GM12878 (cell line): Measurements from ENCODE around the gene CHRM2. TPM values are rescaled to one million over a fixed set of nuclear protein-coding genes. Genes with fewer than 3 reads are reported as not detected.

Source experiments
- ATAC-seq: fragments of 200-7000 bp; cut with Tn5 transposase; 3 replicates; pipeline ENCODE4 v1.9.1; 2020; ENCODE audit warnings: mild to moderate bottlenecking, moderate library complexity
- BruUV-seq: library from RNA; stranded (reverse); fragments of 400-500 nt; replicated peaks from 2 replicates; lab custom pipeline; 2021; lab: Mats Ljungman, UMichigan
- CTCF ChIA-PET: fragments of 300-600 bp; sonication (Branson Sonifier 250); formaldehyde crosslinking; extraction: SDS; loops from one replicate; lab custom pipeline; 2021; ENCODE audit warnings: inconsistent platforms; lab: Yijun Ruan, JAX
- POLR2A ChIA-PET: fragments of 350-600 bp; formaldehyde crosslinking; extraction: SDS; loops from one replicate; lab custom pipeline; 2021; ENCODE audit warnings: inconsistent platforms; lab: Charles Lee
- RAD21 ChIA-PET: fragments of 300-600 bp; sonication (Branson Sonifier 250); formaldehyde crosslinking; loops from one replicate; lab custom pipeline; 2023; ENCODE audit warnings: antibody characterized with exemption; ENCODE audit not compliant: unreplicated experiment; lab: Charles Lee
- SMC1A ChIA-PET: fragments of 300-600 bp; sonication (Branson Sonifier 250); formaldehyde crosslinking; loops from one replicate; lab custom pipeline; 2023; ENCODE audit not compliant: unreplicated experiment, uncharacterized antibody; lab: Charles Lee
- DNase-seq: peaks from one replicate; pipeline ENCODE4 v3.0.0-alpha.2; 2011; ENCODE audit warnings: low read depth, low spot score
- FAIRE-seq: peaks from 3 replicates; lab custom pipeline; 2011; peaks lifted over from hg19 to GRCh38; lab: Jason Lieb, UNC
- H2AFZ ChIP-seq: 2 replicates; pipeline ENCODE4 v1.6.0; 2011; ENCODE audit warnings: low read depth, low read length, control low read depth; ENCODE audit not compliant: control insufficient read depth
- H3K27ac ChIP-seq: 2 replicates; pipeline ENCODE4 v1.5.1; 2011; ENCODE audit warnings: control low read depth; ENCODE audit not compliant: control insufficient read depth, insufficient read depth
- H3K27me3 ChIP-seq, 2 experiments: replicated peaks in 1 of 2; 2 replicates each; pipeline versions ENCODE4 v1.6.0 to v1.6.1; 2011; ENCODE audit warnings: low read length in 1 of 2; ENCODE audit not compliant: control insufficient read depth in 2 of 2, insufficient read depth in 2 of 2
- H3K36me3 ChIP-seq, 2 experiments: 2 replicates each; pipeline ENCODE4 v1.5.1; 2011; ENCODE audit warnings: low read length in 1 of 2; ENCODE audit not compliant: control insufficient read depth in 2 of 2, insufficient read depth in 2 of 2
- H3K4me1 ChIP-seq: 2 replicates; pipeline ENCODE4 v1.6.1; 2011; ENCODE audit warnings: mild to moderate bottlenecking, low read length, moderate library complexity, mixed read lengths; ENCODE audit not compliant: control insufficient read depth, insufficient read depth
- H3K4me2 ChIP-seq: 2 replicates; pipeline ENCODE4 v1.6.0; 2011; ENCODE audit warnings: control low read depth; ENCODE audit not compliant: control insufficient read depth, insufficient read depth
- H3K4me3 ChIP-seq: fragments of 200-600 bp; sonication (generic); 2 replicates; pipeline ENCODE4 v1.5.1; 2016
- H3K79me2 ChIP-seq: 2 replicates; pipeline ENCODE4 v1.6.0; 2011; ENCODE audit warnings: low read length; ENCODE audit not compliant: control insufficient read depth, insufficient read depth
- H3K9ac ChIP-seq: 2 replicates; pipeline ENCODE4 v1.8.0; 2011; ENCODE audit warnings: low read length, control low read depth, mixed read lengths; ENCODE audit not compliant: control insufficient read depth, insufficient read depth
- H3K9me3 ChIP-seq: replicated peaks from 3 replicates; pipeline ENCODE4 v1.5.1; 2011; ENCODE audit warnings: mild to moderate bottlenecking, low read length; ENCODE audit not compliant: control insufficient read depth, insufficient read depth
- H4K20me1 ChIP-seq: 2 replicates; pipeline ENCODE4 v1.6.0; 2011; ENCODE audit not compliant: control insufficient read depth, insufficient read depth
- CBX5 ChIP-seq: sonication (generic); IDR thresholded peaks from 2 replicates; pipeline ENCODE4 v1.6.1; 2016; ENCODE audit warnings: low read depth, moderate library complexity, mild to moderate bottlenecking, inconsistent platforms
- POLR2AphosphoS2 ChIP-seq: IDR thresholded peaks from 2 replicates; pipeline ENCODE4 v1.6.1; 2011; ENCODE audit warnings: low read depth, mild to moderate bottlenecking, low read length, improper control_type of control experiment, moderate library complexity
- RAD21 ChIP-seq: IDR thresholded peaks from 2 replicates; pipeline ENCODE4 v1.6.1; 2011; ENCODE audit warnings: mild to moderate bottlenecking, low read depth, low read length, moderate library complexity; ENCODE audit not compliant: insufficient read depth
- SMC3 ChIP-seq: IDR thresholded peaks from 2 replicates; pipeline ENCODE4 v1.6.1; 2011; ENCODE audit warnings: low read length, improper control_type of control experiment, borderline replicate concordance
- SREBF1 ChIP-seq: IDR thresholded peaks from 2 replicates; pipeline ENCODE4 v1.6.1; 2012; ENCODE audit warnings: mild to moderate bottlenecking, low read length
- WGBS: methylation state at CpG from one replicate; pipeline ENCODE4 v1.1.6; 2016; ENCODE audit warnings: low lambda C conversion rate; ENCODE audit not compliant: insufficient replicate concordance, insufficient coverage; ENCODE audit errors: missing lambda C conversion rate; 5-methylcytosine and 5-hydroxymethylcytosine counted together
- in situ Hi-C: fragments of 300-500 bp; cut with MboI; formaldehyde crosslinking; loops from 9 replicates; pipeline ENCODE4 v1.14.3; 2018; ENCODE audit warnings: mixed read lengths
- intact Hi-C: fragments of 100-400 bp; cut with micrococcal nuclease; formaldehyde crosslinking; loops from one replicate; pipeline ENCODE4 v1.14.2; 2022; ENCODE audit not compliant: unreplicated experiment
- polyA plus RNA-seq, 11 experiments: library from polyadenylated mRNA; depleted of rRNA in 4 of 11; unstranded in 6 of 11; stranded (reverse) in 5 of 11; fragments of >200 nt; fragmentation: Nextera tagmentation in 4 of 11; fragmentation: Illumina TruSeq in 1 of 11; extraction: Ambion mirVana in 4 of 11; extraction: Trizol in 1 of 11; gene quantifications; 1 replicate in 1 of 11; 2 replicates in 10 of 11; pipeline versions ENCODE4 v1.2.1 to v1.2.3, GENCODE V29; 2011 to 2016; ENCODE audit warnings: inconsistent platforms in 2 of 11, missing spikeins in 2 of 11, low read depth in 1 of 11
- total RNA-seq, 4 experiments: library from RNA; depleted of rRNA in 3 of 4; stranded (reverse); fragments of >200 nt in 3 of 4; fragmentation: Illumina TruSeq in 1 of 4; extraction: Trizol in 1 of 4; gene quantifications; 2 replicates each; pipeline versions ENCODE4 v1.2.1 to v1.2.3, GENCODE V29; 2013 to 2021
- TF ChIP-seq, protein P1 (sequence below): fragments of 450-650 bp; IDR thresholded peaks from 2 replicates; pipeline ENCODE4 v1.6.1; 2014; ENCODE audit warnings: mild to moderate bottlenecking
- TF ChIP-seq, protein P2 (sequence below): fragments of 150-350 bp; IDR thresholded peaks from 2 replicates; pipeline ENCODE4 v1.6.1; 2016; ENCODE audit warnings: low read depth, low read length

The CHRM2 gene
- total and polyA plus RNA-seq, 10 of the 15 experiments (the other 5 are each of a cell fraction or from before 2014, with no cell fraction given), result 0.05 TPM; not detected in 9

DNA sequence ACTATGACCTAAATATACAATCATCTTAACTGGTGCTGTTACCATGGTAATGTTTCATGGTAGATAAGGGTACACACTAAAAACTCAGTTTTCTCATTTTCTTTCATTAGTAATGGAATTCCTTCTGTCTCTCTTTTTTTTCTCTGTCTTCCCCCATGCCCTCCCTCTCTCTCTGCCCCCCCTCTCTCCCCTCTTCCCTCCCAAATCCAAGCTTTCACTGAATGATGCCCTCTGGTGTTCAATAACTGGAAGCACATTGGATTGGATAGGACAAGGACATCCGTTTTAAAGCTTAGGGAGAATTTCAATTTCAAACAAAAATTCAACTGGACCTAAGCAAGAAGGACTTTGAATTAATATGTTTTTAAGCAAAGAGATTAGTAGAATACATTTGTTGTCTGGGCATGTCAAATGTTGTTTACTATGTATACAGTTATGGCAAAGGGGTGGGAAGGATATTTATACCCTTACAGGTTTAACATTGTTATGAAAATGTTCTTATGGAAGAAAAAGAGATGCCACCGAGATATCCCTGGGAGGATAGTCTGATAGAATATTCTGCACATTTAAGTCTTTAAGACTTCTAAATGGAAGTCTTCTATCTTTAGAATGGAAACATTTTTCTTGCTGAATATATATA, 6.1 kb downstream of the CHRM2 start (continued):
- TF ChIP-seq SMC3 (0 out of 2 replicates have a peak, but pooled peaks have one; percentile 9), RAD21 (peak; percentile 38; the same call in 1 of the 2 replicates), SREBF1 (no peak), POLR2AphosphoS2 (no peak)
- TF ChIP-seq, protein P1, sequence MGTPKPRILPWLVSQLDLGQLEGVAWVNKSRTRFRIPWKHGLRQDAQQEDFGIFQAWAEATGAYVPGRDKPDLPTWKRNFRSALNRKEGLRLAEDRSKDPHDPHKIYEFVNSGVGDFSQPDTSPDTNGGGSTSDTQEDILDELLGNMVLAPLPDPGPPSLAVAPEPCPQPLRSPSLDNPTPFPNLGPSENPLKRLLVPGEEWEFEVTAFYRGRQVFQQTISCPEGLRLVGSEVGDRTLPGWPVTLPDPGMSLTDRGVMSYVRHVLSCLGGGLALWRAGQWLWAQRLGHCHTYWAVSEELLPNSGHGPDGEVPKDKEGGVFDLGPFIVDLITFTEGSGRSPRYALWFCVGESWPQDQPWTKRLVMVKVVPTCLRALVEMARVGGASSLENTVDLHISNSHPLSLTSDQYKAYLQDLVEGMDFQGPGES, result no peak

DNA sequence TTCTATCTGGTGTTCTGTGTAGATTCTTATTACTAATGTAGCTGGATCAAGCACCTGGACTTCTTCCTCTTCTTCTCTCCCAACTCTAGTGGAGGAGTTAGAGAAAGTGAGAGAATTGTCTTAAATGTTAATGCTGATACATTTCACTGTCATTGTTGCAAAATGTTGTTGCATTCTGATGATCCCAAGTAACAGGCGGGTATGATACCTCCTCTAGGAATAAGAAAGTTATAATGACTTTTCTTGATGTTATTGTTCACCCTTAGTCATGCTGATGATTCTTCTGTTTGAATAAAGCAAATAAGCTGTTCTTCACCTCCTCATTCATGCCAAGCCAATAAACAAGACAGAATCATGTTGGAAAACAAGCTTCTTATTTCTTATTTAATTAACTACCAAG, 9.1 kb downstream of the CHRM2 start:
- SMC1A ChIA-PET, result no interaction called here
- no peak for TF ChIP-seq CBX5
- TF ChIP-seq, protein P2, sequence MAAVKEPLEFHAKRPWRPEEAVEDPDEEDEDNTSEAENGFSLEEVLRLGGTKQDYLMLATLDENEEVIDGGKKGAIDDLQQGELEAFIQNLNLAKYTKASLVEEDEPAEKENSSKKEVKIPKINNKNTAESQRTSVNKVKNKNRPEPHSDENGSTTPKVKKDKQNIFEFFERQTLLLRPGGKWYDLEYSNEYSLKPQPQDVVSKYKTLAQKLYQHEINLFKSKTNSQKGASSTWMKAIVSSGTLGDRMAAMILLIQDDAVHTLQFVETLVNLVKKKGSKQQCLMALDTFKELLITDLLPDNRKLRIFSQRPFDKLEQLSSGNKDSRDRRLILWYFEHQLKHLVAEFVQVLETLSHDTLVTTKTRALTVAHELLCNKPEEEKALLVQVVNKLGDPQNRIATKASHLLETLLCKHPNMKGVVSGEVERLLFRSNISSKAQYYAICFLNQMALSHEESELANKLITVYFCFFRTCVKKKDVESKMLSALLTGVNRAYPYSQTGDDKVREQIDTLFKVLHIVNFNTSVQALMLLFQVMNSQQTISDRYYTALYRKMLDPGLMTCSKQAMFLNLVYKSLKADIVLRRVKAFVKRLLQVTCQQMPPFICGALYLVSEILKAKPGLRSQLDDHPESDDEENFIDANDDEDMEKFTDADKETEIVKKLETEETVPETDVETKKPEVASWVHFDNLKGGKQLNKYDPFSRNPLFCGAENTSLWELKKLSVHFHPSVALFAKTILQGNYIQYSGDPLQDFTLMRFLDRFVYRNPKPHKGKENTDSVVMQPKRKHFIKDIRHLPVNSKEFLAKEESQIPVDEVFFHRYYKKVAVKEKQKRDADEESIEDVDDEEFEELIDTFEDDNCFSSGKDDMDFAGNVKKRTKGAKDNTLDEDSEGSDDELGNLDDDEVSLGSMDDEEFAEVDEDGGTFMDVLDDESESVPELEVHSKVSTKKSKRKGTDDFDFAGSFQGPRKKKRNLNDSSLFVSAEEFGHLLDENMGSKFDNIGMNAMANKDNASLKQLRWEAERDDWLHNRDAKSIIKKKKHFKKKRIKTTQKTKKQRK, result no peak
- TF ChIP-seq, all 136 proteins: peak for 0
- no peak for FAIRE-seq
- intact Hi-C loops, result loop anchor here (10.0 kb wide), 1 partner anchor 753 kb away; no protein-coding TSS in a partner anchor
- in situ Hi-C loops, result no loop called here
- POLR2A ChIA-PET, result no interaction called here
- Histone ChIP-seq H3K9ac (no peak overlapping the region), H3K27me3 (no peaks in the 10 kb centered on the region), H3K4me2 (no peak overlapping the region), H3K4me1 (no peaks in the 10 kb centered on the region), H3K9me3 (no peaks in the 10 kb centered on the region), H4K20me1 (no peaks in the 10 kb centered on the region), H3K79me2 (no peaks in the 10 kb centered on the region), H2AFZ (no peak overlapping the region), H3K36me3 (no peaks in the 10 kb centered on the region), H3K27ac (no peak overlapping the region), H3K4me3 (no peak overlapping the region)
- ATAC-seq, result no peak
- DNase-seq, result no peak
- RAD21 ChIA-PET, result no interaction called here
- no TSS peak for BruUV-seq
- 41% methylated on average over 1 of the region's 1 CpG for WGBS
- CTCF ChIA-PET, result no interaction called here
